Measurements from ENCODE around the gene FN1. TPM values are rescaled to one million over a fixed set of nuclear protein-coding genes. Genes with fewer than 3 reads are reported as not detected.

Gene FN1
- under 1 TPM in 1 of 3 donors, not detected in 2; 0.30 TPM for total RNA-seq
- 0.41 TPM for total RNA-seq (2013)

GRCh38 chr2:215435870-215436704 lies at the start of gene FN1:
FN1 (minus strand) TSS chr2:215436068; CDS start chr2:215435802, 266 bp downstream.
- H3K9me3 Mint-ChIP-seq = no peaks in the 10 kb centered on the region
- H3K36me3 Mint-ChIP-seq = no peaks in the 10 kb centered on the region
- no peak within 1 kb of the TSS for H3K27ac Mint-ChIP-seq
- Histone ChIP-seq H3K36me3 (ENCODE audit: control insufficient read depth, insufficient read depth, low read length) (no peaks in the 10 kb centered on the region), H3K4me3 (ENCODE audit: low read length) (peak within 1 kb of the TSS; percentile 31), H3K4me1 (ENCODE audit: control insufficient read depth, insufficient read depth, low read length) (peaks cover 18% of the 10 kb centered on the region), H3K9me3 (ENCODE audit: control insufficient read depth, insufficient read depth, low read length) (no peaks in the 10 kb centered on the region), H3K27me3 (ENCODE audit: control insufficient read depth, insufficient read depth, low read length) (peaks cover 54% of the 10 kb centered on the region), H3K27ac (ENCODE audit: low read length) (no peak within 1 kb of the TSS)
- under 1% methylated on average over 52 of the region's 54 CpGs for WGBS (ENCODE audit: insufficient coverage)
- ATAC-seq (peak; percentile 60 to 83 (median 80)), DNase-seq (peak; percentile 51 to 70)
- H3K27me3 Mint-ChIP-seq (ENCODE audit: low read depth in 2 of 2) = peaks cover 46 to 77% of the 10 kb centered on the region in 2 donors
- peak within 1 kb of the TSS; percentile 84 for H3K4me3 Mint-ChIP-seq
- intact Hi-C loops (cut with micrococcal nuclease) = no loop called here
- H3K4me1 Mint-ChIP-seq = peaks cover 19 to 21% of the 10 kb centered on the region in 2 donors
- no peak for TF ChIP-seq CTCF (IDR thresholded peaks at IDR 0.05)

- intact Hi-C loops (cut with micrococcal nuclease) = no loop called here
- no peaks in the 10 kb centered on the region for H3K4me1 Mint-ChIP-seq
- Histone ChIP-seq H3K4me3 (ENCODE audit: low read length) (no peak overlapping the region), H3K4me1 (ENCODE audit: control insufficient read depth, insufficient read depth, low read length) (no peaks in the 10 kb centered on the region), H3K36me3 (ENCODE audit: control insufficient read depth, insufficient read depth, low read length) (no peaks in the 10 kb centered on the region), H3K27me3 (ENCODE audit: control insufficient read depth, insufficient read depth, low read length) (no peaks in the 10 kb centered on the region), H3K27ac (ENCODE audit: low read length) (no peak overlapping the region), H3K9me3 (ENCODE audit: control insufficient read depth, insufficient read depth, low read length) (no peaks in the 10 kb centered on the region)
- H3K9me3 Mint-ChIP-seq = no peaks in the 10 kb centered on the region
- H3K36me3 Mint-ChIP-seq = no peaks in the 10 kb centered on the region
- DNase-seq = no peak
- ATAC-seq = no peak
- H3K27ac Mint-ChIP-seq = no peak overlapping the region
- H3K4me3 Mint-ChIP-seq = no peak overlapping the region
- TF ChIP-seq CTCF (IDR thresholded peaks at IDR 0.05) = no peak
- peaks cover 8 to 39% of the 10 kb centered on the region in 2 donors for H3K27me3 Mint-ChIP-seq (ENCODE audit: low read depth in 2 of 2)
Observed at GRCh38 chr2:215485032-215485431, 49.2 kb upstream of the FN1 start.

- Mint-ChIP-seq H3K4me3 (no peak overlapping the region), H3K9me3 (no peaks in the 10 kb centered on the region), H3K36me3 (no peaks in the 10 kb centered on the region), H3K4me1 (no peaks in the 10 kb centered on the region), H3K27ac (no peak overlapping the region), H3K27me3 (ENCODE audit: low read depth in 2 of 2) (peaks cover 8 to 40% of the 10 kb centered on the region in 2 donors)
- no peaks in the 10 kb centered on the region for H3K36me3 ChIP-seq (ENCODE audit: control insufficient read depth, insufficient read depth, low read length)
- DNase-seq (no peak), ATAC-seq (no peak)
- H3K9me3 ChIP-seq (ENCODE audit: control insufficient read depth, insufficient read depth, low read length) = no peaks in the 10 kb centered on the region
- no peak overlapping the region for H3K4me3 ChIP-seq (ENCODE audit: low read length)
- no peaks in the 10 kb centered on the region for H3K4me1 ChIP-seq (ENCODE audit: control insufficient read depth, insufficient read depth, low read length)
- 100% methylated on average over 1 of the region's 2 CpGs for WGBS (ENCODE audit: insufficient coverage)
- intact Hi-C loops (cut with micrococcal nuclease) = no loop called here
- H3K27ac ChIP-seq (ENCODE audit: low read length) = no peak overlapping the region
- no peak for TF ChIP-seq CTCF (IDR thresholded peaks at IDR 0.05)
- no peaks in the 10 kb centered on the region for H3K27me3 ChIP-seq (ENCODE audit: control insufficient read depth, insufficient read depth, low read length)
Observed at GRCh38 chr2:215484570-215484969, 48.7 kb upstream of the FN1 start.
